Measurements from ENCODE around the gene NOTUM.

DNA sequence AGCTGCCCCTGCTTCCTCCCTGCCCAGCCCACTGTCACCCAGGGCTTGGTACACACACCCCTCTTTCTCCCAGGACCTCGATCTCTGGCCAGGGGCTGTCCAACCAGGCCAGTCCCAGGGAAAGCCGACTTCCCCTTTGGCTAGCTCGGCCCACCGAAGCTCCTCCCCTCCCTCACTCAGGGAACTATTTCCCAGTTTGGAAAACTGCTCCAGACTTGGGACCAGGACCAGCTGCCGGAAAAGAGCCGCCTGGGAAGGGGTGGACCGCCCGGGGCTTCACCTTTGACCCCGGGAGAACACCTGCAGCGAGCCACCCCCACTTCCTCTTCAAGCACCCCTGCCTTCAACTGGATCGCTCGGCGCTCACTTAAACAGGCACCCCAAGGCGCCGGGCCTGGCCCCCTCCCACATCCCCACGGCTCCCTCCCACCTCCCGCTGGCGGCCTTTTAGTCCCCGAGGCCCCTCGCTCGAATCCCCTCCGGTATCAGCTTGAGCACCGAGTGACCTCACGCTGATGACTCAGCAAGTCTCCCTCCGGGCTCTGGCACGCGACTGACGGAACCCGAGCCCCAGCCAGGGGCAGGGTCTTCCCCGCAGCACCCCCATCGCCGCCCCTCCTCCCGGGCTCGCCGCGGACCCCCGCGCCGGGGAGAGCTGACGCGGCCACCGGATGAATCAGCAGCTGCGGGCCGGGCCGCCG, 34.4 kb downstream of the NOTUM start:
- TF ChIP-seq, protein P1, sequence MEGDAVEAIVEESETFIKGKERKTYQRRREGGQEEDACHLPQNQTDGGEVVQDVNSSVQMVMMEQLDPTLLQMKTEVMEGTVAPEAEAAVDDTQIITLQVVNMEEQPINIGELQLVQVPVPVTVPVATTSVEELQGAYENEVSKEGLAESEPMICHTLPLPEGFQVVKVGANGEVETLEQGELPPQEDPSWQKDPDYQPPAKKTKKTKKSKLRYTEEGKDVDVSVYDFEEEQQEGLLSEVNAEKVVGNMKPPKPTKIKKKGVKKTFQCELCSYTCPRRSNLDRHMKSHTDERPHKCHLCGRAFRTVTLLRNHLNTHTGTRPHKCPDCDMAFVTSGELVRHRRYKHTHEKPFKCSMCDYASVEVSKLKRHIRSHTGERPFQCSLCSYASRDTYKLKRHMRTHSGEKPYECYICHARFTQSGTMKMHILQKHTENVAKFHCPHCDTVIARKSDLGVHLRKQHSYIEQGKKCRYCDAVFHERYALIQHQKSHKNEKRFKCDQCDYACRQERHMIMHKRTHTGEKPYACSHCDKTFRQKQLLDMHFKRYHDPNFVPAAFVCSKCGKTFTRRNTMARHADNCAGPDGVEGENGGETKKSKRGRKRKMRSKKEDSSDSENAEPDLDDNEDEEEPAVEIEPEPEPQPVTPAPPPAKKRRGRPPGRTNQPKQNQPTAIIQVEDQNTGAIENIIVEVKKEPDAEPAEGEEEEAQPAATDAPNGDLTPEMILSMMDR (IDR thresholded peaks at IDR 0.05): no peak
- no peak for TF ChIP-seq EP300 (IDR thresholded peaks at IDR 0.05)
- TF ChIP-seq POLR2A (IDR thresholded peaks at IDR 0.05): no peak

Measured in ovary (tissue), 3 donors.